Central memory CD8-positive, alpha-beta T cell (primary cell): Measurements from ENCODE around the gene FDPS.
"Not testable (repeated sequence)": the region's sequence is repeated elsewhere in the genome, so short reads cannot be mapped to it uniquely, and the experiment has no call there.

Source experiments
- ATAC-seq: fragments of 150-1000 bp; cut with Tn5 transposase; replicated peaks from 2 replicates; pipeline ENCODE4 v1.10.0; 2022; ENCODE audit warnings: mild to moderate bottlenecking, moderate FRiP score, moderate number of reproducible peaks; ENCODE audit not compliant: poor library complexity, severe bottlenecking; ENCODE audit errors: extremely low read depth
- DNase-seq, 2 donors: peaks; one replicate each; pipeline ENCODE4 v3.0.0; 2021; ENCODE audit warnings: low spot score in 2 of 2
- H3K27ac Mint-ChIP-seq: one replicate; pipeline ENCODE4 v1.8.0; 2022; ENCODE audit warnings: low read depth, mild to moderate bottlenecking, moderate library complexity, mixed read lengths
- H3K27me3 Mint-ChIP-seq: one replicate; pipeline ENCODE4 v1.8.0; 2022; ENCODE audit warnings: mixed read lengths
- H3K36me3 Mint-ChIP-seq: one replicate; pipeline ENCODE4 v1.8.0; 2022; ENCODE audit warnings: mild to moderate bottlenecking, moderate library complexity, mixed read lengths; ENCODE audit not compliant: insufficient read depth
- H3K4me1 Mint-ChIP-seq: one replicate; pipeline ENCODE4 v1.8.0; 2022; ENCODE audit warnings: mixed read lengths
- H3K4me3 Mint-ChIP-seq: one replicate; pipeline ENCODE4 v1.8.0; 2022; ENCODE audit warnings: mild to moderate bottlenecking, moderate library complexity, mixed read lengths
- H3K9me3 Mint-ChIP-seq: one replicate; pipeline ENCODE4 v1.8.0; 2022; ENCODE audit warnings: mixed read lengths

The FDPS gene

GRCh38 chr1:155277070-155277901, 31.4 kb upstream of the FDPS start, which contains the start of gene HCN3:
Gene HCN3 (plus strand): TSS chr1:155277463. CDS start chr1:155277591, 128 bp downstream.
- Mint-ChIP-seq H3K9me3 (no peaks in the 10 kb centered on the region), H3K4me3 (peak within 1 kb of the TSS; percentile 73), H3K4me1 (peaks cover 36% of the 10 kb centered on the region), H3K27ac (no peak within 1 kb of the TSS), H3K27me3 (no peaks in the 10 kb centered on the region), H3K36me3 (peaks cover 16% of the 10 kb centered on the region)
- ATAC-seq (peak; percentile 33), DNase-seq (peak; percentile 66 to 70)

GRCh38 chr1:155277902-155278688, 30.6 kb upstream of the FDPS start:
- peaks cover 15% of the 10 kb centered on the region for H3K36me3 Mint-ChIP-seq
- H3K27ac Mint-ChIP-seq: peak overlapping the region; percentile 38
- ATAC-seq: peak; percentile 52
- H3K4me3 Mint-ChIP-seq: peak overlapping the region; percentile 73
- no peaks in the 10 kb centered on the region for H3K27me3 Mint-ChIP-seq
- DNase-seq: peak; percentile 51 to 56
- H3K4me1 Mint-ChIP-seq: peaks cover 29% of the 10 kb centered on the region
- no peaks in the 10 kb centered on the region for H3K9me3 Mint-ChIP-seq

DNA sequence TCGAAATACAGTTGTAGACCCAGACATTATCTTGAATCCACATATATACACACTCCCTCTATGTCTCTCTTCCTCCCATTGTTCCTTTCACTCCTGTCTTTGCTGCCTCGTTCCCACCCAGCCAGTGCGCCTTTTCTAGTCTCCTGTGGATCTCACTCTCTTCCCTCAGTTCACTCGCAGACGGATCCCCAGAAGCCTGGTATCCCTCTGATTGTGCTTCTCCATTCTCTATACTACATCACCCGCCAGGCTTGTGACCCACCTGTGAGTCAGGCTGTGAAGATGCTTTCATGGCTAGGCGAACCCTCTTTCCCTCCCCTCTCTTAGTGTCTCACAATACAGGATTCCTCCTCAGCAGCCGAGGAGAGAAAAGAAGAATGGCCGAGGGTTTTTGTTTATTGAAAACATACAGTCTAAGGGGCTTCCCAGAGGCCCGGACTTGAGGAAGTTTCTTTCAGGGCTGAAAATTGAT, 29.9 kb upstream of the FDPS start:
- H3K4me1 Mint-ChIP-seq: peaks cover 25% of the 10 kb centered on the region

GRCh38 chr1:155279268-155279667, 29.4 kb upstream of the FDPS start:
- Mint-ChIP-seq H3K4me1 (peaks cover 23% of the 10 kb centered on the region), H3K27me3 (no peaks in the 10 kb centered on the region), H3K9me3 (no peaks in the 10 kb centered on the region), H3K36me3 (peaks cover 9% of the 10 kb centered on the region), H3K4me3 (no peak overlapping the region), H3K27ac (no peak overlapping the region)
- ATAC-seq (no peak), DNase-seq (no peak)

More for the DNA sequence above, 29.9 kb upstream of the FDPS start:
- no peak for DNase-seq
- Mint-ChIP-seq H3K9me3 (no peaks in the 10 kb centered on the region), H3K27me3 (no peaks in the 10 kb centered on the region), H3K4me3 (peak overlapping the region; percentile 73), H3K36me3 (peaks cover 10% of the 10 kb centered on the region), H3K27ac (peak overlapping the region; percentile 38)
- ATAC-seq: no peak

GRCh38 chr1:155282488-155283091, 26.1 kb upstream of the FDPS start:
- Mint-ChIP-seq H3K27me3 (no peaks in the 10 kb centered on the region), H3K4me1 (peaks cover 9% of the 10 kb centered on the region), H3K27ac (no peak overlapping the region), H3K9me3 (no peaks in the 10 kb centered on the region), H3K36me3 (peaks cover 1% of the 10 kb centered on the region), H3K4me3 (no peak overlapping the region)
- DNase-seq (no peak), ATAC-seq (no peak)

DNA sequence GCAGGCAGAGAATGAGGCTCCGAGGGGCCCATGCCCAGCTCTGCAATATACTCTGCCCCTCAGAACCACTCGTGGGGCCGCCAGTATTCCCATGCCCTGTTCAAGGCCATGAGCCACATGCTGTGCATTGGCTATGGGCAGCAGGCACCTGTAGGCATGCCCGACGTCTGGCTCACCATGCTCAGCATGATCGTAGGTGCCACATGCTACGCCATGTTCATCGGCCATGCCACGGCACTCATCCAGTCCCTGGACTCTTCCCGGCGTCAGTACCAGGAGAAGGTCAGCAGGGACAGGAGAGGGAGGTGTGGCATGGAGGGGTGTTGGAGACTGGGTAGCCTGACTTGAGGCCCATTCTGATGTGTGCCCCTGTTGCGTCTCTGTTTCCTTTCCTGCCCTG, 24.2 kb upstream of the FDPS start:
- H3K27ac Mint-ChIP-seq: no peak overlapping the region
- DNase-seq (no peak), ATAC-seq (no peak)
- H3K4me3 Mint-ChIP-seq: no peak overlapping the region
- no peaks in the 10 kb centered on the region for H3K9me3 Mint-ChIP-seq
- H3K4me1 Mint-ChIP-seq: peaks cover under 1% of the 10 kb centered on the region
- peaks cover 1% of the 10 kb centered on the region for H3K36me3 Mint-ChIP-seq
- no peaks in the 10 kb centered on the region for H3K27me3 Mint-ChIP-seq

DNA sequence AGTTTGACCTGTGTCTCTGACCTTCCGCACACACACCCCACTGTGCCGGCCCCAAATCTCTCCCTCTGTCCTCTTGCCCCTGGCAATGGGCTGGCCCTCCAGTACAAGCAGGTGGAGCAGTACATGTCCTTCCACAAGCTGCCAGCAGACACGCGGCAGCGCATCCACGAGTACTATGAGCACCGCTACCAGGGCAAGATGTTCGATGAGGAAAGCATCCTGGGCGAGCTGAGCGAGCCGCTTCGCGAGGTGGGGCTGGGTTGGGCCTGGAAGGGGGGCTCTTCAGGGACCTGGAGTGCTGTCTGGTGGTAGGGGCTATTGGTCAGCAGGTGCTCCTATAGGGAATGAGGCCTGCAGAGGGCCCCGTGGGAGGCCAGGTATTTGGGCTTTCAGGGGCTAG, 23.6 kb upstream of the FDPS start:
- H3K27me3 Mint-ChIP-seq: no peaks in the 10 kb centered on the region
- no peaks in the 10 kb centered on the region for H3K4me1 Mint-ChIP-seq
- H3K27ac Mint-ChIP-seq: no peak overlapping the region
- H3K4me3 Mint-ChIP-seq: no peak overlapping the region
- H3K9me3 Mint-ChIP-seq: no peaks in the 10 kb centered on the region
- DNase-seq (no peak), ATAC-seq (no peak)
- peaks cover 1% of the 10 kb centered on the region for H3K36me3 Mint-ChIP-seq

GRCh38 chr1:155285631-155286044, 23.0 kb upstream of the FDPS start:
- Mint-ChIP-seq H3K4me1 (no peaks in the 10 kb centered on the region), H3K36me3 (peaks cover 1% of the 10 kb centered on the region)
- ATAC-seq: no peak

GRCh38 chr1:155286544-155286943, 22.1 kb upstream of the FDPS start:
- no peaks in the 10 kb centered on the region for H3K4me1 Mint-ChIP-seq

More at GRCh38 chr1:155285631-155286044, 23.0 kb upstream of the FDPS start:
- Mint-ChIP-seq H3K27ac (no peak overlapping the region), H3K27me3 (no peaks in the 10 kb centered on the region), H3K4me3 (no peak overlapping the region), H3K9me3 (no peaks in the 10 kb centered on the region)
- DNase-seq: no peak

DNA sequence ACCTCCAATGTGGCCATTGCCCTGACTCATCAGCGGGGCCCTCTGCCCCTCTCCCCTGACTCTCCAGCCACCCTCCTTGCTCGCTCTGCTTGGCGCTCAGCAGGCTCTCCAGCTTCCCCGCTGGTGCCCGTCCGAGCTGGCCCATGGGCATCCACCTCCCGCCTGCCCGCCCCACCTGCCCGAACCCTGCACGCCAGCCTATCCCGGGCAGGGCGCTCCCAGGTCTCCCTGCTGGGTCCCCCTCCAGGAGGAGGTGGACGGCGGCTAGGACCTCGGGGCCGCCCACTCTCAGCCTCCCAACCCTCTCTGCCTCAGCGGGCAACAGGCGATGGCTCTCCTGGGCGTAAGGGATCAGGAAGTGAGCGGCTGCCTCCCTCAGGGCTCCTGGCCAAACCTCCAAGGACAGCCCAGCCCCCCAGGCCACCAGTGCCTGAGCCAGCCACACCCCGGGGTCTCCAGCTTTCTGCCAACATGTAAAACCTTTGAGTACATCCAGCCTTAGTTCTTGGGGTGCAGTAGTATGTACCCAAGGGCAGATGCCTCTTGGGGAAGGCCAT, 20.6 kb upstream of the FDPS start:
- ATAC-seq (no peak), DNase-seq (no peak)
- no peaks in the 10 kb centered on the region for H3K9me3 Mint-ChIP-seq
- H3K4me1 Mint-ChIP-seq: no peaks in the 10 kb centered on the region
- no peak overlapping the region for H3K27ac Mint-ChIP-seq
- H3K27me3 Mint-ChIP-seq: no peaks in the 10 kb centered on the region
- no peak overlapping the region for H3K4me3 Mint-ChIP-seq
- H3K36me3 Mint-ChIP-seq: peaks cover 1% of the 10 kb centered on the region

More at GRCh38 chr1:155286544-155286943, 22.1 kb upstream of the FDPS start:
- Mint-ChIP-seq H3K27me3 (no peaks in the 10 kb centered on the region), H3K36me3 (peaks cover 1% of the 10 kb centered on the region), H3K4me3 (no peak overlapping the region), H3K9me3 (no peaks in the 10 kb centered on the region), H3K27ac (no peak overlapping the region)
- DNase-seq (no peak), ATAC-seq (no peak)

DNA sequence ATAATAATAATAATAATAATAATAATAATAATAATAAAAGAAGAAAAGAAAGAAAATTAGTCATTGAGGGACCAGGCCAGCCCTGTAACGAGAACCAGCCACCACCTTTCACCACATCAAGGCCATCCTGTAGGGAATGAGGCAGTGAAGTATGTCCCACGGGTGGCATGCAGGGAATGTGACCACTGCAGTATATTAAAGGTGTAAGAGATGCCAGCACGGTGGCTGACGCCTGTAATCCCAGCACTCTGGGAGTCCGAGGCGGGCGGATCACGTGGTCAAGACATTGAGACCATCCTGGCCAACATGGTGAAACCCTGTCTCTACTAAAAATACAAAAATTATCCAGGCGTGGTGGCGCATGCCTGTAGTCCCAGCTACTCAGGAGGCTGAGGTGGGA, 17.7 kb upstream of the FDPS start:
- ATAC-seq, H3K9me3 Mint-ChIP-seq, H3K4me1 Mint-ChIP-seq, H3K4me3 Mint-ChIP-seq, DNase-seq, H3K27ac Mint-ChIP-seq, H3K36me3 Mint-ChIP-seq: not testable (repeated sequence)
- peaks cover 18% of the 10 kb centered on the region for H3K27me3 Mint-ChIP-seq

- Mint-ChIP-seq H3K27me3 (peaks cover 40% of the 10 kb centered on the region), H3K4me1 (peaks cover 5% of the 10 kb centered on the region), H3K4me3 (no peak overlapping the region), H3K27ac (no peak overlapping the region), H3K9me3 (no peaks in the 10 kb centered on the region), H3K36me3 (peaks cover 2% of the 10 kb centered on the region)
- DNase-seq (no peak), ATAC-seq (no peak)
Observed at GRCh38 chr1:155293086-155293749, 15.4 kb upstream of the FDPS start.
